ENCODE data around the gene AP3D1.
A peak's percentile ranks its signal among the peaks of the same experiment; 100 is the strongest.

AP3D1 gene

GRCh38 chr19:2154587-2155075 lies 3.3 kb upstream of the AP3D1 start:
- Histone ChIP-seq H3K27ac (no peak overlapping the region), H3K4me3 (ENCODE audit: low read depth in 1 of 2, low read length in 1 of 2) (no peak overlapping the region), H3K27me3 (no peaks in the 10 kb centered on the region), H3K4me1 (ENCODE audit: control insufficient read depth in 1 of 2, insufficient read depth in 1 of 2, low read depth in 1 of 2, low read length in 1 of 2) (peaks cover 25 to 32% of the 10 kb centered on the region in 2 experiments), H3K36me3 (peaks cover 3% of the 10 kb centered on the region), H3K9me3 (no peaks in the 10 kb centered on the region)
- TF ChIP-seq CTCF (IDR thresholded peaks at IDR 0.05), result no peak

GRCh38 chr19:2150794-2151338 lies 500 bp downstream of the AP3D1 start:
- Histone ChIP-seq H3K4me3 (ENCODE audit: low read depth in 1 of 2, low read length in 1 of 2) (peak overlapping the region; percentile 83 to 92), H3K4me1 (ENCODE audit: control insufficient read depth in 1 of 2, insufficient read depth in 1 of 2, low read depth in 1 of 2, low read length in 1 of 2) (peaks cover 31 to 33% of the 10 kb centered on the region in 2 experiments), H3K27ac (peak overlapping the region; percentile 95)

GRCh38 chr19:2149980-2150793 lies 1.2 kb downstream of the AP3D1 start:
- H3K27ac ChIP-seq, result peak overlapping the region; percentile 95
- peaks cover 8% of the 10 kb centered on the region for H3K36me3 ChIP-seq
- no peak for TF ChIP-seq CTCF (IDR thresholded peaks at IDR 0.05)
- H3K4me3 ChIP-seq (ENCODE audit: low read depth in 1 of 2, low read length in 1 of 2), result peak overlapping the region; percentile 83 to 92
- H3K27me3 ChIP-seq, result no peaks in the 10 kb centered on the region
- peaks cover 26 to 29% of the 10 kb centered on the region in 2 experiments for H3K4me1 ChIP-seq (ENCODE audit: control insufficient read depth in 1 of 2, insufficient read depth in 1 of 2, low read depth in 1 of 2, low read length in 1 of 2)
- H3K9me3 ChIP-seq, result no peaks in the 10 kb centered on the region

More at GRCh38 chr19:2150794-2151338, 500 bp downstream of the AP3D1 start:
- H3K27me3 ChIP-seq, result no peaks in the 10 kb centered on the region
- H3K9me3 ChIP-seq, result no peaks in the 10 kb centered on the region
- TF ChIP-seq CTCF (IDR thresholded peaks at IDR 0.05), result no peak
- H3K36me3 ChIP-seq, result peaks cover 6% of the 10 kb centered on the region

- Histone ChIP-seq H3K36me3 (peaks cover 11% of the 10 kb centered on the region), H3K27me3 (no peaks in the 10 kb centered on the region), H3K4me1 (ENCODE audit: control insufficient read depth in 1 of 2, insufficient read depth in 1 of 2, low read depth in 1 of 2, low read length in 1 of 2) (peaks cover 26 to 29% of the 10 kb centered on the region in 2 experiments), H3K4me3 (ENCODE audit: low read depth in 1 of 2, low read length in 1 of 2) (no peak overlapping the region), H3K27ac (no peak overlapping the region), H3K9me3 (no peaks in the 10 kb centered on the region)
- no peak for TF ChIP-seq CTCF (IDR thresholded peaks at IDR 0.05)
Observed at GRCh38 chr19:2148482-2149135, 2.8 kb downstream of the AP3D1 start.

GRCh38 chr19:2145831-2146241 lies 5.5 kb downstream of the AP3D1 start:
- Histone ChIP-seq H3K4me1 (ENCODE audit: control insufficient read depth in 1 of 2, insufficient read depth in 1 of 2, low read depth in 1 of 2, low read length in 1 of 2) (peaks cover 14 to 20% of the 10 kb centered on the region in 2 experiments), H3K27ac (no peak overlapping the region)

More at GRCh38 chr19:2145831-2146241, 5.5 kb downstream of the AP3D1 start:
- Histone ChIP-seq H3K36me3 (peaks cover 8% of the 10 kb centered on the region), H3K4me3 (ENCODE audit: low read depth in 1 of 2, low read length in 1 of 2) (no peak overlapping the region), H3K9me3 (no peaks in the 10 kb centered on the region), H3K27me3 (no peaks in the 10 kb centered on the region)
- TF ChIP-seq CTCF (IDR thresholded peaks at IDR 0.05), result no peak
